Stimulated activated naive CD4-positive, alpha-beta T cell (primary cell): ENCODE data around the gene DENND11.

ENCODE experiments used
- DNase-seq, 6 experiments: peaks; one replicate each; lab custom pipeline; 2025; lab: John Stamatoyannopoulos, UW

The DENND11 gene

DNA sequence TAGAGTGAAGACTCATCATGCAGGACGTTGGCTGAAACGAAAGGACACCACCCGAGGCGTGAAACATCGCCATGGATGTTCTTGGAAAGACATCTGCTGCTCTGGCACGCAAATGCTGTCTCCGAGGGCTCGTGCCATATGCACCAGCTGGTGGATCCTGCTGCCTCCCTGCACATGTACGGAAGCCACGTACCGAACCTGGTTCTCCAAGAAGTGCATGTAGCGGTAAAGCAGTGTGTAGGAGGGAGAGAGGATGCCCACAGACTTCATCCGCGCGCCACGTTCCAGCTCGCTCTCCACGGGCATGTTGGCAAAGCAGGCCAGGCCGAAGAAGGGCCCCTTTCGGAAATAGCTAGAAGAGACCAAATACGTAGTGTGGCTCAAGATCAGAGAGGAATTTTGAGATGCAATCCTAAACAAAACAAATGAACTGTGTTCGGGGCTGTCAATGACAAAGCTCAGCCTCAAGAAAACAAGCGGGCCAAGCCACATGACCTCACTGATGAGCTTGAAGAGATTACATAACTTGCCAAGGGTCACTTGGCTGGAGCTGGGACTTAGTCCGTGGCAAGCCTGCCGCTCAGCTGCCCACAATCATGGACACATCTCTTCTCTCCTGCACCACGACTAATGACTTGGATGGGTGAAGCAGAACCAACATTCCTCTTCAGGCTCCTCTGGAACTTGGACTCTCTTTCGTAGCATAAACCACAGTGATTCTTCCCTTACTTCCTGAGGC is 16.5 kb downstream of the DENND11 start:
- DNase-seq: no peak

DNA sequence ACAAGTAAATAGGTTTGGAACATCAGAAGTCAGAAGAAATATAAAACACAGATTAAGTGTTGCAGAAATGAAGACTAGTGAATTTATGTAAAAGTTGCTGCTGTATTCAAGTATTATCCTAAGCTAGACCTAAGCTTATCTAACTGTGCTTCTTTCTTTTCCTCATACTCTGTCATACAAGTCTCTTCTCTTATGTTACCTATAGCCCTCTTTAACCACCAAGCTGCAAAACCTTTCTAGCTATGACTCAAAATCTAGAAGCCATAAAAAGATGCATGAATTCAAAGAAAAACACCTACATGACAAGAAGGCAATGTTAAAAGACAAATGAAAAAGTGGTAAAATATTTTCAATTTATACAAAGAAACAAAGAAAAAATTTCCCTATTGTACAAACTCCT is 23.0 kb downstream of the DENND11 start:
- no peak for DNase-seq

DNA sequence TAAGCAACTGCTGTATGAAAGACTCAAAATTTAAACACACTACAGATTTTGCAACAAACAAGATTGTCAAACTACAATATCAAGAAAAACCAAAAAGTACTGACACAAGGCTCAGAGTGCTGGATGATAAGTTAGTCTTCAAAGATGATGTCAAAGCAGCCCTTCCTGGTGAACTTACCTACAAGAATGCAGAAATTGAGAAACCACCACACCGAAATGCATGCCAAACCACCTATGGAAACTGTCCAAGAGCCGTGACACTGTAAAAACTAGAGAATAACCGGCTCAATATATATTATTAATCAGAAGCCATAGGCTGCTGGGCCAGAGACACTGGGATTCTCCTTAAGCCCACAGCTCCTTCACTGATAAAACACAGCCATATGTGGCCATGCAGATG is 25.3 kb downstream of the DENND11 start:
- DNase-seq: no peak

DNA sequence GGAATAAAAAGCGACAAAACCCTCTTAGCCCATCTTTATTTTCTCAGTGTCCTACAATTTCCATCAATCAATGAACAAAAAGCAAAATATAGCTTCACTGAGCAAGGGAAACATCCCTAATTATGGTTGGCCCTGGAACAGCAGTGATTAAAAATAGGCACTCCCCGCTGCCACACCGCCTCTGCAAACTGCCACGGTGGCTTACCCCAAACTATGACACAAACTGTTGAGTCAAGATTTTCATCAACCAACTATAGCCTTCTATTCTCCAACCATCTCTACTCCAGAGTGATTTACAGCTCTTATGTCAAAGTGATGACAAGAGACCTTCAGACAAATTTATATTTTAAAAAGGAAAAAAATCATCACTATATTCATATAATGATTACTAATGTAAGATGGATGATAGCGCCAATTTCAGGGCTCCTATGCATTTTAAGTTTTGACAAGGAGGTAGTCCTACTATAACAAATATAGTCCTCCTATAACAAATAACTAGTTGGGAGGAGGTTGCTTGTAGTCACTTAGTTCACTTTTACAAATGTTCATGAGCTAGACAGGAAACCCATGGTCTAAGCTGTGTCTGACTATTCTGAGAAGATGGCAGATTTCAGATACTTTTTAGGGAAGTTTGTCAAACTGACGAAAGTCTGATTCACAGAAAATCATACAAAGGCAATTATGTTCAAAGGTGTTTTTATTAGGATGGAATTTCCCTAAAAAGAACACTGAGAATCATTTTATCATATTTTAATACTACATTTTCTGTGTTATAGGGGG is 26.3 kb downstream of the DENND11 start:
- no peak for DNase-seq

DNA sequence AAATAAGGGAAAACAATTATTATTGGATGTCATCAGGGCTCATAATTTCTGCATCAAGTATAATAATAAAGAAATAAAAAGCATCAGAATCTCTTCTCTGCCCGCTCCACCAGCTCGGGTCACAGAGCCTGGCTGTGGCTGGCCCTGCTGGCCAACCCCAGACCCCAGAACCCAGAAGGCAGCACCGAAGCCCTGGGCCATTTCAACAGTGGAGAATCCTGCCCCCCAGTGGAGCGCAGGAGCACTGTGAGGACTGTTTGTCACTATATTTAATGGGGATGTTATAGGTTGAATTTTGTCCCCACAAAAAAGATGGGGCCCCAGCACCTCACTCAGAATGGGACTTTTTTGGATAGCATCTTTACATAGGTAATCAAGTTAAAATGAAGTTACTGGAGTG is 27.3 kb downstream of the DENND11 start:
- no peak for DNase-seq

DNA sequence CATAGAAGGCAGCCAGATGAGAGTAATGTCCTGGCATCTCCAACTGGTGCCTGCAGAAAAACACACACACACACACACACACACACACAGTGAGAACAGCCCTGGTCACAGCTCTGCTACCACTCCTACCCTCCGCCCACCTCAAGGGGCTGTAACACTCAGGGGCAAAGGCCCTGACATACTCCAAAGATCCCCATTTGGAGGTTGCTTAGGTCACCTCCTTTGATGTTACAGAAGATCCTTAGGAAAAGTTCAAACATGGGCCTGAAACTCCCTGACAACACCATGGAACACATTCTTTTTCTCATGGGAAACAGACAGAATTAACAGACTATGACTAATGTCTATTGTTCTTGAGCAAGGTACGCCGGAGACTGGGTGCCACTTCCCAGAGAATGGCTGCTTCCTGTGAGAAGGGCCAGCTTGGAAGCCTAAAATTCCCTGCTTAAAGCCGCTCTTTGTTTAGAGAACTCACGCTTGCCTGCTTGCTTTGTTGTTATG is 27.7 kb downstream of the DENND11 start:
- no peak for DNase-seq

DNA sequence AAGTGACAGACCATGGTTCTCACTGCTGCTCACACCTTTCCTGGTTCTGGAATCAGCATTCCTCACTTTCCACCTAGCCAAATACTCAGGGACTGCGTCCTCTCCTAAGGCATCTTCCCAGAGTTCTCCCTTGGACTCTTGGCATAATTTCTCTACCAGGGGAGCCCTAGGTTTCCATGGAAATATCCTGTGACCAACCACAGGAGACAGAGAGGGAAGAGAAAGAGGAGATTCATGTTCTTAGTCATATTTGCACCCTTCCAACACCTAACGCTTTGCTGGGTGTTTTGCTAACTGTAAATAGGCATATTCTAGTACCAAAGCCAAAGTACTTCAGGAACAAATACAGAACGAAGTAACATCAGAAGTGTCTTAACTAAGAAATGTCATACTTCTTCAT is 28.6 kb downstream of the DENND11 start:
- no peak for DNase-seq

DNA sequence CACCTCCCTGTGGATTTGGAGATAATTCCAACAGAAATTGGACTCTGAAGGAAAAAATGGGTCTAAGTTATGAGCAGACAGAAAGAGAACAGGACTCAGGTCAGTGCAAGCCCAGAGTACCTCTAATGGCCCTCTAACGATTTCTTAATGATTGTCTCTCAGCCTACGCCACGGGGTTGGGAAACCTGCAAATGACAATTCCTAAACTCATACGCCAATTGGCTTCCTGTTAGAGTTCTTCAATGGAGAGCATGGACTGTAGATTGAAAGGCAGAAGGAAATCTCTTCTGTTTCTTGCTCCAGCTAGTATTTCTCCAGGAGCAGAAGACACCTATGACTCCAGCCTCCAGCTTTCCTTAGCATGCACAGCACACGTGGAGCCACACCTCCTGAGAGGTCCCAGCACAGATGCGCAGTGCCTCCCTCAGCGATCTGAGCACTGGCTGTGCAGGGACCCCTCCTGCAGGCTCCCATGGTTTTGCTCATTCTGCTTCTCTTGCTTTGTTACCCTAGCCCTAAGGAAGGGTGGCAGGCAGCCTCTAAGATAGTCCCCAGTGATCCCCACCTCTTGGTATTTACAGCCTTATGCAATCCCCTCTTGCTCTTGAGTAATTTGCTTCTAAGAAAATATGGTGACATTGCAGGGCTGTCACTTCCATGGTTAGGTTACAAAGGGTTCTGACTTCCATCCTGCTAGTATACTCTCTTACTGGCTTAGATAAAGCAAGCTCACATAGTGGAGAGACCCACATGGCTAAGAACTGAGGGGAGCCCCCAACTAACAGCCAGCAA is 30.1 kb downstream of the DENND11 start:
- no peak for DNase-seq

DNA sequence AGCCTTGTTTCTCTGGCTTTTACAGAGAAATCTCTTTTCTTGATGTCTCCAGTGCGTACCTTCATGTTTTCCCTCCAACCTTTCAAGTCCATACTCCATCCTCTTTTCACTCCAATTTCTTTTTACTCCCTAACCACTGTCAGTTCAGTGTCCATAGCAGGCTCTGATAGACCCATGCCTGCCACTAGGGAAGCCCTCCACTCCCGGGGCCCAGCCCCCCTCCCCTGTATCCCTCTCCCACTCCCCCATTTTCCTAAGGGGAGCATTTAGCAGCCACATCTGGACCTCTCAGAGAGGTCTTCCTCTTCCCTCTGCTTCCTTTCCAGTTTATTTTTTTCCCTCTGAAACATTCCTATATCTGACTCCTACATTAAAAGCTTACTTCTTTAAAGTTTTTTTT is 33.1 kb downstream of the DENND11 start:
- no peak for DNase-seq

DNA sequence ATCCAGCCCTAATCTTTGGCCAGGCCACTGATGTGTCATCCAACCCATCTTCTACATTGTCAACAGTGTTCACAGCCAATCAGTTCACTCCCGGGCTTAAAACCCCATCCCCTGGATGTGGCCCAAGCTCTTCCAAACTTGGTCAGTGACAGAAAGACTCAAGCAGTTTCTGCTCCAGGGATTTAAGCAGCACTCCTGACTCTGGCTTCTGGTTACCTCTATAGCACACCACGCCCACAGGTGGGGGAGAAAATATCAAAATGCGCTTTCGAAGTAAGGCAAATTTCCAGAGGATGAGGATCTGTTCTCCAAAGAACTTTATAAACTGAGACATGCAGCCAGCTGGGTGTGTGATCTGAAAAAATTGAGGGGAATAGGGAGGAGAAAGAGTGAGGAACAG is 35.9 kb downstream of the DENND11 start:
- DNase-seq: no peak

DNA sequence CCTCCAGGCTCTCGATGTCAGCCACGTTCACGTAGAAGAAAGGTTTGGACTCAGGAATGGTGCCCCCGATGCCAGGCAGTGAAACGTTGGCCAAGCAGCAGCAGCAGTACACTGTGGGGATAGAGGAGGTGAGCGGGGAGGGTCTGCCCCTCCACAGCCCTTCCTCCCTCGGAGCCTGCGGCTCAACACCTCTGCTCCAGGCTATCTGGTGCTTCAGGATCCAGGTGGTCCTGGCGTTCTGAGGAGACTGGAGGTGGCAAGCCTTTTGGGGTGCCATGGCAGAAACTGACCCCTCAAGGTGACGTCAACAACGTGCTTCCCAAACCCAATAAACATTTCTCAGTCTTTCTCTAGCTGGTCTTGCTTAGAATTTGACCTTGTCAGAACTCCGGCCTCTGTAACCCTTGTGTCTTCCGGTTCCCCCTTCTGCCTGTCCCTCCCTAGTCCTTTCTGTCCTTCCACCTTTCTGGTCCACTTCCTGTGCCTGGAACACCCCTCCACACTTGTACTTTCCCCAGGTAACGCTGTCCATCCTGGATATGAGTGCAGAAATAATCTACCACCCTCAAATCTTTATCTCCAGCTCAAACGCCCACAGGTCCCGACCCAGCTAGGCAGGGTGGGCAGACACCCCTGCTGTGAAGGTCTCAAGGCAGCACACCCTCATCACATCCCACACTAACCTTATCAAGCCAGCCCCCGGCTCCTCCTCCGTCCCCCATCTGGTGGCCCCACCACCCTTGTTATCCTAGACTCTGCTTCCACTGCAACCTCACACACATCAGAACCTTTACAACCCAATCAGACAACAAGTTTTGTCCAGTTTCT is 36.5 kb downstream of the DENND11 start:
- DNase-seq: no peak

DNA sequence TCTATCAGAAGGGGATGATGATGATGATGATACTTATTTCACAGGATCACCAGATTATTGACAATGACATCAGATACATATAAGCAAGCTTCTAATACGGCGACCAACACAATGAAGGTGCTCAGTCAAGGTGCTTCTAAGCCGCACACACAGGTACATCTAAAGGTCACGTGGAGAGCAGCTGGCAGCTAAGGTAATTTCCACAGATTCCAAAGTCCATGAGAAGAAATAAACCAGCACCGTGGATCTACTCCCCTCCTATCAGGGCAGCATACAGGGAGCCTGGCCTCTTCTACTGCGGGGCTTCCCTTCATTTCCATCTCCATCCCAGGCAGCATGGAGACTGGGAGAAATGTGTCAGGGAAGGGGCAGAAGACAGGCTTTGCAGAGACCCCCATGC is 37.5 kb downstream of the DENND11 start:
- DNase-seq: no peak

DNA sequence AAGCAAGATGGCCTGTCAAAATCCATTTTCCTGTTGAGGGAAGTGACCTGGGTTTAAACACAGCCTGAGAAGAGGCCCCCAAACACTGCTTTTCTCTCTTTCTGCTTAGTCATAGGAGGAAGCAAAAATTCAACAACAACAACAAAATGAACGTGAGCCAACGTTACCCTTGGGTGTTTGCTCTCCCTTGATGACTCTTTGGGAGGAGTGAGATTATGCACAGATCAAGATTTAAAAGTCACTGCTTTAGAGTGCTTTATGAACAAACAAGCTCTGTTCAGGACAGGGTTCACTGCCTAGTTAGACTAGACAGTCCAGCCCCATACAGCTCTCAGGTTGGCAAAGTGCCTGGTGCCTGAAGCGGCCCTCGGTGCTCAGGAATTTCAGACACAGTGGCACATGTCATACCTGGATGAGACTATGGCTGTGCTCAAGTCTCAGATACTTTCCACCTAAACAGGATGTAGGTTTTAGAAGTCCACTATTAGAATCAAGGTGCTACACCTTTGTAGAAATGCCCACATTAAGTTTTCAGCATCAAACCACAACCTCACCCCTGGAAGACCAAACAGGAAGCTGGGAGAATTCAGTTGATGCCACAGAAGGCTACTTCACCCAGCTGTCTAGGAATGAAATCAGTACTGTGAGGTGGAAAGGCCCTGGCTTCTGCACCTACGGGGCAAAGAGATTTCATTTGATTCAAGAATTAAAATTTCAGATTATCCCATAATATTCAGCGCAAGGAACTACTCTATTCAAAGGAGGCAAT is 38.7 kb downstream of the DENND11 start:
- DNase-seq: no peak

DNA sequence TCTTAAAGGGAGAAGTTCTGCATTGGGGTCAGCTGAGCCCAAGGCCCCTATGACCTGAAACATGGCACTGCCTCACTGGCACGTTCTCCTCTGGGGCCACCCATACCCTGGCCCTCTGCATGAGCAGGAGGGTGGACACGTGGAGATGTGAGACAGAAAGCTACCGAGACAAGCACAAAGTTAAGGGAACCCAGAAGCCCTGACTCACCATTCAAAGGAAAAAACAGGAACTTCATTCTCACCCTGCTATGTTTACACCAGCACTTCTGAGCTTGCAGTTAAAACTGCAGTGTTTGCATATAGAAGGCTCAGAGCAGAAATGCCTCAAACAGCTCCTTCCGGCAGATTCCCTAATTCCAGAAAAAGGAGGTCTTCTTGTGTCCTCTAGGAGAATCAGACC is 41.7 kb downstream of the DENND11 start:
- no peak for DNase-seq

DNA sequence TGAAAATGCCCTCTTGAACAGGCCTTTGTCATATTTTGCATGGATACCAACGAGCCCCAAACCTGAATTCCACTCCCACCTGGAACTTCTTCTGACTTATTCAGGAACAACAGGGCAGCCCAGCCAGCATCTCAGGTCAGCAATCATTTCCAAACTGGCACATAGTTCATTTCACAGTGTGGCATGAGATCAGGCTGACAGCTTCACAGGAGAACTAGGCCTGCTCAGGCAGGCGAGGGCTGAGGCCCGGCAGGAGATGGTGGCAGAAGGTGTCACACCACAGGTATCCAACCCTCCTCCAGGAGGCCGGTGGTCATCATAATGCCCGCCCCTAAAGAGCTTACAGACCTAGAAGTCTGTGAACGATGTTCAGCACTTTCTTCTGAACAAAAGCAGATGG is 42.5 kb downstream of the DENND11 start:
- DNase-seq: no peak

DNA sequence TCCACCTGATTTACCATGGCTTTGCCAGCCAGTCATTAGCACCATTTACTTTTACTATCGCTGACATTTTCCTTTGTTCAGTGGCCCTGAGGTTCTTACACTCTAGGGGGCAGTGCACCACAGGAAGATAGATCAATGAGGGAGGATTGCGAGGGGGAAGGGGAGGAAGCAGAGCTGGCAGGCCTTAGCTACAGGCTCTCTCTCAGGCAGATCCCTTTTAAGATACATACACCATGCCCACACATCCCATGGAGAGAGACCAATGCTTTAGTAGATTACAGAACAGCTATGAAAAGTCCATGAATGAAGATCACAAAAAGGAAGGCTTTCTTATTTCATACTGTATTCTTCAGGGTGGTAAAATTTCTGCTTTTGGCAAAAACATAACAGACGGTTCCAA is 47.4 kb downstream of the DENND11 start:
- DNase-seq: peak; percentile 7 to 73 (median 56)

DNA sequence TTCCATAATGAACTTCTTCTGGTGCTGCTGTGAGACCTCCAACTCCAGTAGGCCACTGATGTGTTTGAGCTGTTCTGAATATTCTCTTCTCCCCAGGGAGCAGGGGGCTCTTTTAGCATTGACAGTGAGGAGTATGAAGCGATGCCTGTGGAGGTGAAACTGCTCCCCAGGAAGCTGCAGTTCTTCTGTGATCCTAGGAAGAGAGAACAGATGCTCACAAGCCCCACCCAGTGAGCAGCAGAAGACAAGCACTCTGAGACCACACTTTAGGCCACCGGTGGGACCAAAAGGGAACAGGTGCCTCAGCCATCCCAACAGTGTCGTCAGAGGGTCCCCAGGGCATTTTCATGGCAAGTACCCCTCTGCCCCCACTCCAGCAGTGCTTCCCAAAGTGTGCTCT is 49.3 kb downstream of the DENND11 start:
- no peak for DNase-seq
